Erythroblast (primary cell): Measurements from ENCODE around the gene MFSD12.

Source experiments
- DNase-seq, 2 experiments: peaks; one replicate each; lab custom pipeline; 2025; lab: John Stamatoyannopoulos, UW
- GATA1 ChIP-seq: IDR thresholded peaks from 2 replicates; pipeline ENCODE4 v1.6.1; 2011; ENCODE audit warnings: low read depth, mild to moderate bottlenecking, control low read depth, low read length, moderate library complexity
- POLR2A ChIP-seq: IDR thresholded peaks from 2 replicates; pipeline ENCODE4 v1.6.1; 2011; ENCODE audit warnings: mild to moderate bottlenecking, low read length

The MFSD12 gene

DNA sequence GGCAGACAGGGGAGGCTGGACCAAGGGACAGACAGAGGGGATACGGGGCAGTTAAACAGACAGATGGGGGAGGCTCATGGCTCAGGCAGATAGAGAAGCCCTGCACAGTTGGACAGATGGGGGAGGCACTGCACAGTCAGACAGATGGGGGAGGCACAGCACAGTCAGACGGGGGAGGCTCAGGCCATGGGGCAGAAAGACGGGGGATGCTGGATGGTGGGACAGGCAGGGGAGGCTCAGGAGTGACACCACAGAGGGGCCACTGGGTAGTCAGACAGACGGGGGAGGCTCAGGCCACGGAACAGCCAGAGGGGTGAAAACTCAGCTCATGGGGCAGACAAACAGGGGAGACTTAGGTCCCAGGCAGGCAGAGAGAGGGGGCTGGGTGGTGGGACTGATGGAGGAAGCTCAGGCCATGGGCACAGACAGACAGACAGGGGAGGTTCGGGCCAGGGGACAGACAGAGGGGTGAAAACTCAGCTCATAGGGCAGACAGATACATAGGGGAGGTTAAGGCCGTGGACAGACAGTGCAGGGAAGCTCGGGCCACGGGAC, 886 bp downstream of the MFSD12 start:
- no peak for DNase-seq
- TF ChIP-seq GATA1 (no peak), POLR2A (no peak)

DNA sequence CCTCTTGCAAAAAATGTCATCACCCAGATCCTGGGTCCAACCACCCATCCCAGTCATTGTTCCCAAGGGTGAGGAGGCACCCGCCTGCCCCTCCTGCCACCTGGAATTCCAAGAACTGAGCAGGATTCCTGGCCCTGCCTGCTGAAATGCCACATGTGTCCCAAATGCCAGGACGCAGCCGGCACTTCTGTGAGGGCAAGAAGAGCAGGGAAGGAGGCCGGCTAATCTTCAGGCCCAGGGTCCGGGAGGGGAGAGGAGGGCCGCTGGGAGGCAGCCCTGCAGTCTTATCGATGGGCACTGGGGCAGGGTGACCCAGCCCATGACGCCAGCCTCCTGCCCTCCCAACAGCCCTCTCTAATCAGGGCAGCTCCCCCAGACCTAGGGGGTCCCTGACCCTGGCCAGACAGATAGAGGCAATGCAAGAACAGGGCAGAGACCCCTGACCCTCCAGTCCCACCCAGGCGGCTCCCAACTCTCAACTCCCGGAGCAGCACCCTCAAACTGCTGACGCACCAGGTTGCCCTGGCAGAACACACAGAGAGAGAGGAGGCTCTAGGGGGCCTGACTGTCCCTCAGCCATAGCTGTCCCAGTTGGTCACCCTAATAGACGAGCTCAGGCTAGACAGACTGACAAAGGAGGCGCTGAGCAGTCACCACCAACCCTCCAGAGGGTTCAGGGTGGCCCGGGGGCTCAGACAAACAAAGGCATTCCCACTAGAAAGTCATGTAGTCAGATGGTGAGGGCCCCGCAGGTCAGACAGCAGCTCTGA, 1.5 kb downstream of the MFSD12 start:
- no peak for DNase-seq
- no peak for TF ChIP-seq GATA1
- no peak for TF ChIP-seq POLR2A

DNA sequence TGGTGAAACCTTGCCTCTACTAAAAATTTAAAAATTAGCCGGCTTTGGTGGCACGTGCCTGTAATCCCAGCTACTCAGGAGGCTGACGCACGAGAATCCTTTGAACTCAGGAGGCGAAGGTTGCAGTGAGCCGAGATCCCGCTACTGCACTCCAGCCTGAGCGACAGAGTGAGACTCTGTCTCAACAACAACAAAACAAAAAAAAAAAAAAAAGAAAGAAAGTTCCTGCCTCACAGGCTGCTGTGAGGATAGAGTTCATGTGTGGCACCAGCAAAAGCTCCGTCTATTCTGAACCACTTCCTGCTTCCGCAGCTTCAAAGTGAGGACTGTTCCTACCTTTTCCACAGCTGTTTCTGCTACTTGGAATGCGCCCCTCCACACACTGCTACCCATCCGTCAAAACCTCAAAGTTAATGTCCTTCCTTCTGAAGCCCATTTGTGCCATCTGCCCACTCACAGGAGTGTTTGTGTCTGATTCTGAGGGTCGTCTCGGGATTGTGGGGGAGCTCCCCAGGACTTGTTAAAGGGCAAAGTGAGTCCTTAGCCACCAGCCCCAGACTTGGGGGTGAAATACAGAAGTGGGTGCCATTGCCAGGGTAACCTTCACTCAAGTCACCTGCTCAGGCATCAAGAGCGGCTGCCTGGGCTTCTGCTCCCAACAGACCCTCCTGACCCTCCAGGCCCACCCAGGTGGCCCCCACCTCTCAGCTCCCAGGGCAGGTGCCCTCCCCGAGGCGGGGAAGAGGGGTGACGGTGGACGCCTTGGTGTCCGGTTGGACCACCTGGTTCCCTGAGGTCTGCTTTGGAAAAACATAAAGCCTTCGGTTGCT, 2.9 kb downstream of the MFSD12 start:
- DNase-seq, result no peak
- TF ChIP-seq POLR2A (no peak), GATA1 (no peak)

DNA sequence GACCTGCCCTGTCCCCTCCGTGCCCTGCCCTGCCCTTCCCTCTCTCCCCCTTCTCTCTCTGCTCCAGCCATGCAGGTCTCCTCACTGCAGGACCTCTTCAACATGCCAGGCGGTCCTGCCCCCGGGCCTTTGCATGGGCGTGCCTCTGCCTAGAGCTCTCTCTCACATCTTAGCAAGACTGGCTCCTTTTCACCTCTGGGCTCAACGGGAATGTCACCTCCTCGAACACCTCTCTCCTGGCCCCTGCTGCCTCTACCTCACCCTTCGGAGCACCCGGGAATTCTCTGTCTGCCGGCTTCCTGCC, 5.6 kb downstream of the MFSD12 start:
- no peak for DNase-seq
- TF ChIP-seq POLR2A (no peak), GATA1 (no peak)

DNA sequence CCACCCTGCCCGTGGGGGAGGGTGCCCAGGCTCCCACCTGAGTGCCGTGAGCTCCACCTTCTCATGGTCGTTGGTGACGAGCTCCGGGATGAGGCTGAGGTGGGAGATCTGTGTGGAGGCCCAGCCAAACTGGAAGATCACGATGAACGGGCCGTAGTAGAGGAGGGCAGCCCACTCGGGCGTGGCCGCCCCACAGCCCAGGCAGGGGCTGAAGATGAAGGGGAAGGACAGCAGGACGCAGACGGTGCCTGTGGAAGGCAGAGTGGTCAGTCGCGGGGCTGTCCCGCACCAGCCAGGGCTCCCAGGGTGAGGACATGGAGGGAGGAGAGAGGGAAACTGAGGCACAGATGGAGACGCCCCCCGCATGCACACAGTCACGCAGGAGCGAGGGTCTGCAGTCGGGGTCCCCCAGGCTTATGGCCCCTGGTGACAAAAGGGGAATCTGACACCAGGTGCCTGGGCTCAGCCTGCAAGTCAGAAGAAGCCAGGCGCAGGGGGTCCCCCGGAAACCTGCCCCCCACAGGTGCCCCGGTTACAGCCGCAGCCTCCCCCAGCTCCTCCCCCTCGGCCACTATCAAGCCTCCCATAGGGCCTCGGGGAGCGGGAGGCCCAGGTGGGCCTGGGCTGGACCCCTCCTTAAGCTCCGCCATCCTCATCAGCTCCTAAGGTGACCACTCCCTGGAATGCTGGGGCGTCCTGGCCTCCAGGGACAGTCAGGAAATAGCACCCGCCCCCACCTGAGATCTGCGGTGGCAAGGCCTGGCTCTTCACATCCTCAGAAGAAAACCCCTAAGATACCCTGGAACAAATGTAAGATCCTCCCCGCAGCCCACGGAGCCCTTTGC, 6.2 kb downstream of the MFSD12 start:
- DNase-seq, result no peak
- TF ChIP-seq GATA1 (no peak), POLR2A (no peak)

DNA sequence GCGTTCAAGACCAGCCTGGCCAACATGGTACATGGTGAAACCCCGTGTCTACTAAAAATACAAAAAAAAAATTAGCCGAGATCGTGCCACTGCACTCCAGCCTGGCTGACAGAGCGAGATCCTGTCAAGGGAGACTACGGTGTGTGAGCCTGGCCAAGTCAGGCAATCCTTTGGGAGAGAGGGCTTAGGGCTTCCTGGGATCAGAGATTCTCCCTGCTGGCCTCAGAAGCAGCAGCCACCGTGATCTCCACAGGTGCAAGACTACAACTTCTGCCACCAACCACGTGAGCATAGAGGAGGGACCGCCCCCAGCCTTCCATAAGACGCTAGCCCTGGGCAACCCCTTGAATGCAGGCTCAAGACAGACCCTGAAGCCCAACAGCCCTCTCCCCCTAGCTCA, 7.6 kb downstream of the MFSD12 start:
- no peak for DNase-seq

DNA sequence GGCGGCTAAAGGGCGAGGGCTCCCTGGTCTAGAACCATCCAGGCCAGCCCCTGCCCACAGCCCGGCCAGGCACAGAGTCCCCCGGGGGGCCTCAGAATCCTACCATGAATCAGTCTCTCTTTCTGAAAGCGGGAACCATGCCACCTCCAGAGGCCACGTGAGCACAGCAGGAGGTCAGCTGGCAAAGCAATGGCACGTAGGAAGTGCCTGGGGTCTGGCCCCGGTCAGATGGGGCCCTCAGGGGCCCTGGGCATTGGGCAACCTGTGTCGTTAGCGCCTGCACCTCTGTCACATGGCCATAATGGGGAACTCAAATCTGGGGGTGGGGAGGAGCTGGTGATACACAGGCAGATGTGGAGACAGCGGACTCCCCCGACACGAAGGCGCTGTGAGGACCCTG, 8.8 kb downstream of the MFSD12 start:
- TF ChIP-seq GATA1 (no peak), POLR2A (no peak)
- DNase-seq, result no peak

More for the DNA sequence above, 7.6 kb downstream of the MFSD12 start:
- TF ChIP-seq GATA1 (no peak), POLR2A (no peak)

DNA sequence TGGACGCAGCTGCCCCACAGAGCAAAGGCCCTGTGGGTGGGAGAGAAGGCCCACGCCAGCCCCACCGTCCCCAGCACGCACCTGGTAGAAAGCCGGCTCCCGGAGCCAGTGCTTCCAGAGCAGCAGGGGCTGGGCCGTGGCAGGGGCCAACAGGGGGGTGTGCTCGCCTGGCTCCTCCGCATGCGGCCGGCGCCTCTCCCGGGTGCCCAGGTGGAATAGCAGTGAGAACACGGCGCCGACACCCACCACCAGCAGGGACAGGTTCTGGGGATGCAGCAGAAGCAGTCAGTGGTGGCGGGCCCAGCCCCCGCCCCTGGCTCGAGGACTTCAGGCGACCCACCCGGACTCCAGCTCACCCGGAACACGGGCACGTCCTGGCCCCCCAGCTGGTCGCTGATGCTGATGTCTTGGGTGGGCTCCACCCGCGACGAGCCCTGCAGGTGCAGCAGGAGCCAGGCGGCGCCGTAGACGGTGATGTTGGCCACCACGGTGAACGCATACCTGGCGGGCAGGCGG, 9.6 kb downstream of the MFSD12 start:
- DNase-seq, result no peak
- TF ChIP-seq POLR2A (no peak), GATA1 (no peak)

DNA sequence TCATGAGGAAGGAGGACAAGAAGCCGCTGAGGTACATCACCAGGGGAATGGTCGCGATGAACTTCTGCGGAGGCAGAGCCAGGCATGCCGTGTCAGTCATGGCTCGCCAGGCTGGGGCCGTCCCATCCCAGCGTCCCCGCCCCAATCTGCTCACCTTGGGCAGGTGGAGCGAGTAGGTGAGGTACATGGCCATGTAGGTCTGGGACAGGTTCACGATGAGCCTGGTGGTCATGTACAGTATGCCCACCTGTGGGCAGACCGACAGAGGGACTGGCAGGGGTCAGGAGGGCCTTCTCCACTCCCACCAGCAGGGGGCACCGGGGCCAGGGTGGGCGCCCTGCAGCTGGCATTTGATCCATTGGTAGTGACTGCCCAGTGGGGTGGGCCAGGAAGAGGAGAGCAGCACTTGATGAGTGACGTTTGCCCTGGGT, 10.1 kb downstream of the MFSD12 start:
- peak; percentile 37 to 54 for DNase-seq
- TF ChIP-seq POLR2A (no peak), GATA1 (no peak)

DNA sequence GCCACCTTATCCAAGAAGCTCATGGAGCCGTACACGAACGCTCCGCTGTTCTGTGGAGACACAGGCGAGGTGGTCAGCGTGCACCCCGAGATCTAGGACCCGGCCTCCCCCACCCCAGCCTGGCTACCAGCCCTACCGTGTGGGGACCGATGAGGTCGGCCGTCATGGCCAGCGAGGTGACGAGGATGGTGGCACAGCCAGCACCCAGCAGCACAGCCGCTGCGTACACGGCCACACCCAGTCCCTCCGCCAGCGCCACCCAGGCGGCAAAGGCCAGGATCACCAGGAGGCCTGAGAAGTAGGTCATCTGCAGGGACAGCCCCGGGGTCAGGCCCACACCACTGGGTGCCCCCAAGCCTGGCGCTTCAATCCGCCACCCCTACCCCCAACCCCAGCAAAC, 11.3 kb downstream of the MFSD12 start:
- TF ChIP-seq GATA1 (no peak), POLR2A (no peak)
- no peak for DNase-seq

DNA sequence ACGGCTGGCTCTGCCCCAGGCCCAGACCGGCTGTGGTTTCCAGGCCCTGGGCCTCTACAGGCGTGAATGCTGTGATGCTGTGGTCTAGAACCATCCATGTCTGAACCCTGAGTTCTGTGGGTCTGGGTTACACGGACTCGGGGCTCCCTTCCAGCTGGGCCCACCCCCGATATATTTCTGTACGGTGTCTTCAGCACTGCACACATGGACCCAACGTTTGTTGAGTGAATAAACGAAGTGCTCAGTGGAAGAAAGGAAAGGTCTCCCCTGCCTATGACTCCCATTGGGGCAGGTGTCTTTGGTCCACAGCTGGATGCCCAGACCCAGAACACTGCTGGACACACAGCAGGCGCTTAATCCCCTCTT, 11.7 kb downstream of the MFSD12 start:
- no peak for TF ChIP-seq GATA1
- no peak for TF ChIP-seq POLR2A
- DNase-seq, result no peak

DNA sequence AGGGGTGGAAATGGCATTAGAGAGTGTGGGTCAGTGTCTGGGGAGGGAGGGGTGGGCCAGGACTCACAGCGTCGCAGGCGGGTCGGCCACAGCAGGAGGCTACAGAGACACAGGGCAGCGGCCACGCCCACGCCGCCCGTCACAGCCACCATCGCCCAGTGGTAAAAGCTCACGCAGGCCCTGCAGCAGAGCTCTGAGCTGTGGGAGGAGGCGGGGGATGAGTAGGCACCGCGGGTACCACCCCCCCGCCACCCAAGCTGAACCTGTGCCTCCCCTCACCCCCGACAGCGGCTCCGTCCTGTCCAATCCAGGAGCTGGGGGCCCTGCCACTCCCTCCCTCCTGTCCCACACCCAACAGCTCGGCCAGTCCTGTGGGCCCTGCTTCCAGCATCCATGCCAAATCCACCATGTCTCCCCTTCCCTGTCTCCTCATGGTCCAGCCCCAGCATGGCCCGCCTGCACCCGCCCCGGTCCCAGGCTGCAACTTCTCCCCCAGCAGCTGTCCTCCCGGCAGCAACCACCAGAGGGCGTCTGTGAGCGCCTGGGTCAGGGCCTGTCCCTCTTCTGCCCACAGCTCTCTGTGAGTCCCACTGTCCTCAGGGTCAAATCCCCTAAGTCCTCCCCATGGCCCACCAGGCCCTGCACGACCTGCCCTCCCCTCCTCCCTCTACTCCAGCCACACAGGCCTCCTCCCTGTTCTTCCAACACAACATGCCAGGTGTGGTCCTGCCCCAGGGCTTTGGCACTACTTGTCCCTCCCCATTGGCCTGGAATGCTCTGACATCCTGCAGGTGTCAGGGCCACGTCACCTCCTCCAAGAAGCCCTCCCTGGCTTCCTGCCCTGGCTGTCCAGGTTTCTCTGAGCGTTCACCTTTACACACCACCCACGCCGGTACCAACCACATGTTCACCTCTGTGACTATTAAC, 12.4 kb downstream of the MFSD12 start:
- TF ChIP-seq POLR2A, result no peak
- no peak for TF ChIP-seq GATA1
- DNase-seq, result peak; percentile 65 to 83
